NCI-H748 (cell line): ENCODE measurements around the gene CACNA1B.
"Not testable (repeated sequence)": the region's sequence is repeated elsewhere in the genome, so short reads cannot be mapped to it uniquely, and the experiment has no call there.

Experiments
- DNase-seq: peaks from one replicate; lab custom pipeline; 2025; ENCODE audit not compliant: unreplicated experiment; lab: John Stamatoyannopoulos, UW

Gene CACNA1B

DNA sequence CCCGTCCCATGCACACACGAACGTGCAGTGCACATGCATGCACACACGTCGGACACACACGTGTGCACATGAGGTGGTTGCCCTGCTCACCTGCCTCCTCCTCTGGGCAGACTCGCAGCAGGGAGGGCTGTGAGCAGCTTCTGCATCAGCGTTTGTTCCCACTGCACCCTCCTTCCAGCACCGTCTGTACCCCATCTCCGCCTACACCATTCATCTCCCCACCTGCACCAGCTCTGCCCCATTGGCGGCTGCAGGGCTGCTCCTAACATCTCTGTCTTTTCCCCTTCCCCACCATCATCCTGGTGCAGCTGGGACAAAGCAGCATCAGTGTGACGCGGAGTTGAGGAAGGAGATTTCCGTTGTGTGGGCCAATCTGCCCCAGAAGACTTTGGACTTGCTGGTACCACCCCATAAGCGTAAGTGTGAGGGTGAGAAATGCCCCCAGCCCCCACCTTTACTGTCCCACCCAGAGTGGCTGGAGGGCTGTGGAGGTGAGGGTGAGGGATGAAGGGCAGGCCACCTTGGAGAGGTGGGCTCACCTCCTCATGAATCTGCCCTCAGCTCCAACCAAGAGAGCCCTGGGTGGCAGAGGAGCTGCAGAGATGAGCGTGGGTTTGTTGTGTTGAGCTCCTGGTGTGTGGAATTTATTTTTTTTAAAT lies 234.6 kb downstream of the CACNA1B start:
- DNase-seq, result no peak

DNA sequence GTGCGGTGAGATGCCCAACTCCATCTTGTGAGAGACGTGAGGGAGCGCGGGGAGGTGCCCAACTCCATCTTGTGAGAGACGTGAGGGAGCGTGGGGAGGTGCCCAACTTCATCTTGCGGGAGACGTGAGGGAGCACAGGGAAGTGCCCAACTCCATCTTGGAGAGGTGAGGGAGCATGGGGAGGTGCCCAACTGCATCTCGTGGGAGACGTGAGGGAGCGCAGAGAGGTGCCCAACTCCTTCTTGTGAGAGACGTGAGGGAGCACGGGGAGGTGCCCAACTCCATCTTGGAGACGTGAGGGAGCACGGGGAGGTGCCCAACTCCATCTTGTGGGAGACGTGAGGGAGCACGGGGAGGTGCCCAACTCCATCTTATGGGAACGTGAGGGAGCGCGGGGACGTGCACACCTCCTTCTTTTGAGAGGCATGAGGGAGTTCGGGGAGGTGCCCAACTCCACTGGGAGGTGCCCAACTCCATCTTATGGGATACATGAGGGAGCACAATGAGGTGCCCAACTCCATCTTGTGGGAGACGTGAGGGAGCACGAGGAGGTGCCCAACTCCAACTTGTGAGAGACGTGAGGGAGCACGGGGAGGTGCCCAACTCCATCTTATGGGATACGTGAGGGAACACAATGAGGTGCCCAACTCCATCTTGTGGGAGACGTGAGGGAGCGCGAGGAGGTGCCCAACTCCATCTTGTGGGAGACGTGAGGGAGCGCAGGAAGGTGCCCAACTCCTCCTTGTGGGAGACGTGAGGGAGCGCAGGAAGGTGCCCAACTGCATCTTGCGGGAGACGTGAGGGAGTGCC lies 235.4 kb downstream of the CACNA1B start:
- no peak for DNase-seq

DNA sequence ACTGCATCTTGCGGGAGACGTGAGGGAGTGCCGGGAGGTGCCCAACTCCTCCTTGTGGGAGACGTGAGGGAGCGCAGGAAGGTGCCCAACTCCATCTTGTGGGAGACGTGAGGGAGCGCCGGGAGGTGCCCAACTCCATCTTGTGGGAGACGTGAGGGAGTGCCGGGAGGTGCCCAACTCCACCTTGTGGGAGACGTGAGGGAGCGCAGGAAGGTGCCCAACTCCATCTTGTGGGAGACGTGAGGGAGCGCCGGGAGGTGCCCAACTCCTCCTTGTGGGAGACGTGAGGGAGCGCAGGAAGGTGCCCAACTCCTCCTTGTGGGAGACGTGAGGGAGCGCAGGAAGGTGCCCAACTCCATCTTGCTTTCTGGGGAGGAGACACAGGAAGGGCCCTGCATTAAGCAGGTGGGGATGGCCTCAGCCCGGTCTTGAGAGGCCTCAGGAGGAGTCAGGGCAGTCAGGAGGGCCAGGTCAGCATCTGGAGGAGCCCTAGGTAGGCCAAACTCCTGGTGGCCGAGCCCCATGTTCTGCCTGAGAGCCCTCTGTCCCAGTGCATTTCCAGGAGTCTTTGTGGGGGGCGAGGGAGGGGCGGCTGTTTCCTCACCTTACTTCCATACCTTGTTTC lies 236.2 kb downstream of the CACNA1B start:
- DNase-seq, result not testable (repeated sequence)

DNA sequence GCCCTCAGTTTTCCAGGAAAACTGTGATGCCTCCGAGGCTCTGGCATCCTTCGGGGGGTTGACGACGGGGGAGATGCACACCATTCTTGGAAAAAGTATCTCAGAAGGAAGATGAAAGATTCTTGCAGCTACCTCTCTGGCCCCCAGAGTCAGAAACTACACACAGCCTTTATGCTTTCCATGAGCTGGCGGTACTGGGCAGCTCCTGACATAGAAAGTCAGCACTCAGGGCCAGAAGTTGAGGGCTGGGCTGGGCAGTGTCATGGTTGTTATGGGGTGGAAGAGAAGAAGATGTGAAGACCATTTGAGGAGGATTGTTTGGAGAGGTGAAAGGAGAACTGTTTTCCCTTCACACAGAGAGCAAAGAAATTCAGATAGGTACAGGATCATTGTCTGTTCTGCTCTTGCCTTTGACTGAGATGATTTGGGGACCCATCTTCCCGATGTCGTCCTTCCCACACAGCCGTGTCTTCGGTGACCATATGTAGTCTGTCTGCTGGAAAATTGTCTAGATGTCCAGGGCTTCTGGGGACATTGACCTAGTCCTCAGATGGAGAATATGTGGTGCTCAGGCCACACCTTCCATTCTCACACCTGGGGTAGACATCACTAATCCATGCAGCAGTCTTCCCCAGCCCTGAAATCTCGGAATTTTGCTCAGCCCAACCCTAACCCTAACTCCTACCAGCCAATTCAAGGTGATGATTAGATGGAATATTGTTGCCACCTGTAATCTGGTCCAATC lies 237.1 kb downstream of the CACNA1B start:
- no peak for DNase-seq

DNA sequence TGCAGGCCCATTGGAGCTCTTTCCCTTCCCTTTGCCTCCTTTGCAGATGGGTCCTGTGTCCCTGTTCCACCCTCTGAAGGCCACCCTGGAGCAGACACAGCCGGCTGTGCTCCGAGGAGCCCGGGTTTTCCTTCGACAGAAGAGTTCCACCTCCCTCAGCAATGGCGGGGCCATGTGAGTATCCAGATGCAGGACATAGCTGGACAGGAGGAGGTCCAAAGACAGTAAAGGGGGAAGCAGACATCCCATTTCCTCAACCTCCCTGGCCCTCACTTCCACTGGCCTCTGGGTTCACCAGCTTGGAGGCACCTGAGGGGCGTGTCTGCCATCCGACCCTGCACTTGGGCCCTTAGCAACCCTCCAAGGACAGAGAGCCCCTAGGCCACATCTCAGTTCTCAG lies 237.9 kb downstream of the CACNA1B start:
- DNase-seq, result no peak

DNA sequence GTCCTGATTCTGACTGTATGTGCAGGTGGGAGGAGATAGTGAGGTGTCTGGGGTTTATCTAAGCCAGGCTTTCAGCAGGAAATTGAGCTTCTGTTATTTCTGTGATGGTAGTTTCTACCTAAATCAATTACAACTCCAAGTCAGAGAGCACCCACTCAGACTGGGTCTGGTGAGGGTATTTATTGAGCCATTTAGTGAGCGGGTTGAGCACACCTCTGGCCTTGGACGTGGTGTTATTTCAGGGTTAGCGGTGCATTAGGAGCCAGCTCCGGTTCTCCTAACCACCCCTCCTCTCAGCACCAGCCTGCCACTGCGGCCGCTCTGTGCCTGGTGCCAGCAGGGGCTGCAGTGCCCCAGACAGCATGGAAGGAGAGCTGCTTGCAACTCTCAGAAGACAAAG lies 238.9 kb downstream of the CACNA1B start:
- DNase-seq, result no peak

DNA sequence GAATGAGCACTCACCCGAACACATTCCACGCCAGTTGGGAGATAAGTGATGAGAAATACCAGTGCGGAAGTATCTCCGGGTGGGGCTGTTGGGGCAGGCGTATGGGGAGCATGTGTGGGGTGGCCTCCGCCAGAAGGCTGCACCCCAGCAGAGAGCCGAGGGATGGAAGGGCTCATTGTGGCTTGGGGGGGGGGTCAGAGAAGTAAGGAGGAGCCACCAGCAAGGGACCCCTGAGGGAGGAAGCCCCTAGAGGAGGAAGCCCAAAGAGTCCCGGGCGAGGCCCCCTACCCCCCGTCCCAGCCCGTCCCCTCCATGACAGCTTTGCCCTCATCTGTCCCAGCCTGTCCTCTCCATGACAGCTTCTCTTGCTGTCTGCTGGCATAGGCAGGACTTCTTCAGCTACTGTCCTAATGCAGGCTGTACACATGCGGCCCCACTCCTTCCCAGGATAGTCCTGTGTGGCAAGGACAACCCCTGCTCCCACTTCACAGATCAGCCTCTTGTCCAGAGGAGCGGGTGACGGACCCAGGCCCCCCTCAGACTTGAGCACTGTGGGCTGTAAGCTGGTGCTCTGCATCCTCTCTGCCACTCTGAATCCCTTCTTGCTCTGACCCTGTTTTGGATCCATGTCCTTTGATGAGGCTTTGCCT lies 239.6 kb downstream of the CACNA1B start:
- no peak for DNase-seq

DNA sequence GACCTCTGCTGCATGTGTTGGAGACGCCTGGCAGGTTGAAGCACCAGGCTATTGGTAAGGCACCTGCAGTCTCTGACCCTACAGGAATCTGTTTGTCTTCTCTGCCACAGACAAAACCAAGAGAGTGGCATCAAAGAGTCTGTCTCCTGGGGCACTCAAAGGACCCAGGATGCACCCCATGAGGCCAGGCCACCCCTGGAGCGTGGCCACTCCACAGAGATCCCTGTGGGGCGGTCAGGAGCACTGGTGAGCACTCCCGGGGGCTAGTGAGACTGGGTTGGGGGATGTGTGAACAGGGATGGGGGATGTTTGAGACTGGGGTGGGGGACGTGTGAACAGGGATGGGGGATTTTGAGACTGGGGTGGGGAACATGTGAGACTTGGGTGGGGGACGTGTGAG lies 240.3 kb downstream of the CACNA1B start:
- no peak for DNase-seq

DNA sequence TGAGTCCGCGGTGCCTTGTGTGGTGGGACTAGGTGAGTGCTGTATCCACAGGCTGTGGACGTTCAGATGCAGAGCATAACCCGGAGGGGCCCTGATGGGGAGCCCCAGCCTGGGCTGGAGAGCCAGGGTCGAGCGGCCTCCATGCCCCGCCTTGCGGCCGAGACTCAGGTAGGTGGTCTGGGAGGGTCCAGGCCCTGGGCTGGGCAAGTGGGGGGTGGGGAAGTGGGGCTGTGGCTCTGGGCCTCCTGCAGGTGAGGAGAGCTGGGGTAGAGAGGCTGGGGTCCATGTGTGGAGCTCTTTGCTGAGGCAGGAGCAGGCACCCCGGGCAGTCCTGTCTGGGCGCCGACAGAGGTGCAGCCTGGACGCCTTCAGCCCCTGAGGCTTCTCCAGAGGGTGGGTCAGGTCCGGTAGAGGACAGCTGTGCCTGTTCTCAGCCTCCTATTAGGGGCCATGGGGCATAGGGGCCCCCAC lies 241.1 kb downstream of the CACNA1B start:
- DNase-seq, result no peak

DNA sequence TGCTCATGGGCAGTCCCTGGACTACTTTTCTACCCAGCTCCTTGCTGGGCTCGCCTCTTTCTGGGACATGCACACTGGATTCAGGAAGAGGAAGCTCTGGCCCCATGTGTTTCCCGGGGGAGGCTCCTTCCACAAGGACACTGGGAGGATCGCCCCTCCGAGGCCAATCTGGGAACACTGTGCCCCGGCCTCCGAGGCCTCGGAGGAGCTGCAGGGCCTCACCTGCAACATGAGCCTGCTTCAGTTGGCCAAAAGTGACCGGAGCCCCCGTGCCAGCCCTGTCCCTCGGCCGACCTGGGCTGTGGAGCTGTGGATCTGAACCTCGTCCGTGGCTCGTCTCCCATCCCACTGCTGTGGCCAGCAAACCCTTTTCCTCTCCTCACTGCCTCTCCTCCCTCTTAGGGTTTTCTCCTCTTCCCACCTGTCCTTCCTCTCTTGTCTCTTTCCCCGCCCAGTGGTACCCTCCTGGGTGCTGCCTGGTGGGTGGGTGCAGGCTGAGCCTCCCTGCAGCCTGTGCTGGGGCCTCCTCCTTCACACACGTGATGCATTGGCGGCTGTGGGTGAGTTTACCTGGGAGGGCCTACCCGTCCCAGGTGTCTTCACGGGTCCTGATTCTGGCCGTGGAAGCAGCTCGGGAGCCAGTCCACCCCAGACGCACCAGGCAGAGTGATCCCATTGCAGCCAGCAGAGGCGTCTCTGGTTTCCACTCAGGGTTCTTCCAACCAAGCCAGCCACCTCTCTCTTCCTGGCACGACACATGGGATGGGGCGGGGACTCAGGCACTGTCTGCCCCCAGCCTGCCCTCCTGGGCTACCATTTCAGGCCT lies 241.8 kb downstream of the CACNA1B start:
- DNase-seq, result no peak

DNA sequence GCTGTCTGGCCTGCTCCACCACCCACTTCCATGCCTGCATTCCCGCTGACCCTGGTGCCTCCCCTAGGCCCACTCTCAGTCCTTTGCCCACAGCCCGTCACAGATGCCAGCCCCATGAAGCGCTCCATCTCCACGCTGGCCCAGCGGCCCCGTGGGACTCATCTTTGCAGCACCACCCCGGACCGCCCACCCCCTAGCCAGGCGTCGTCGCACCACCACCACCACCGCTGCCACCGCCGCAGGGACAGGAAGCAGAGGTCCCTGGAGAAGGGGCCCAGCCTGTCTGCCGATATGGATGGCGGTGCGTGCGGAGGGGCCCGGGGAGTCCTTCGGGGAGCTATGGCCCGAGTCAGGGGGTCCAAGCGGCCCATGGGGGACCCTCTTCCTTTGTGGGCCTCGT lies 242.5 kb downstream of the CACNA1B start:
- no peak for DNase-seq

DNA sequence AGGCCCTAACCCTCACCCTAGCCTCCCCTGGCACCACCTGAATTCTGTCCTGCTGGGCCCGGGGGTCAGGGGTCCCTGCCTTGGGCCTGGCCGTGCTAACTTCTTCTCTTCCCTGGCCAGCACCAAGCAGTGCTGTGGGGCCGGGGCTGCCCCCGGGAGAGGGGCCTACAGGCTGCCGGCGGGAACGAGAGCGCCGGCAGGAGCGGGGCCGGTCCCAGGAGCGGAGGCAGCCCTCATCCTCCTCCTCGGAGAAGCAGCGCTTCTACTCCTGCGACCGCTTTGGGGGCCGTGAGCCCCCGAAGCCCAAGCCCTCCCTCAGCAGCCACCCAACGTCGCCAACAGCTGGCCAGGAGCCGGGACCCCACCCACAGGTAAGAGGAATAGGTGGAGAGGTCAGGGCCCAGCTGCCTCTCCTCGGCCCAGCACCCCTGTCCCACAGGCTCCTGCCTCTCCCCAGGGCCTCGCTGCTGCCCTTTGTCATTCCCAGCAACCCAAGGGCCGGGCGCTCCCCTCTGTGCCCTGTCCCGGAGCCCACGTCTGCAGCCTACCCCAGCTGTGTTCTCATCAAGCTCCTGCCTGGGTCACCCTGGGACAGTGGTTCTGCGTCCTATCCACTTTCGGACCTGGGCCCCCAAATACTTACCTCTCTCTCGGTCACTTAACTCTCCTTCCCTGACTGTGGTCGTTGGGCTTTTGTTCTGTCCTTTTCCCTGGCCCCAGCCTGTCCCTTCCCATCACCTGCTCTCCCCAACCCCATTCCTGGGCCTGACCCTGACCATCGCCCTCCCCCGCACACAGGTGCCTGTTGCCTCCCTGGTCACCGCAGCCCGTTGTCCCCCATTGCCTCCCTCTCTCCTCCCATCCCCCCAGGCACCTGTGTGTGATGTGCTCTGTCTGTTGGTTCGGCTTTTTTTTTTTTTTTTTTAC lies 243.2 kb downstream of the CACNA1B start:
- no peak for DNase-seq

DNA sequence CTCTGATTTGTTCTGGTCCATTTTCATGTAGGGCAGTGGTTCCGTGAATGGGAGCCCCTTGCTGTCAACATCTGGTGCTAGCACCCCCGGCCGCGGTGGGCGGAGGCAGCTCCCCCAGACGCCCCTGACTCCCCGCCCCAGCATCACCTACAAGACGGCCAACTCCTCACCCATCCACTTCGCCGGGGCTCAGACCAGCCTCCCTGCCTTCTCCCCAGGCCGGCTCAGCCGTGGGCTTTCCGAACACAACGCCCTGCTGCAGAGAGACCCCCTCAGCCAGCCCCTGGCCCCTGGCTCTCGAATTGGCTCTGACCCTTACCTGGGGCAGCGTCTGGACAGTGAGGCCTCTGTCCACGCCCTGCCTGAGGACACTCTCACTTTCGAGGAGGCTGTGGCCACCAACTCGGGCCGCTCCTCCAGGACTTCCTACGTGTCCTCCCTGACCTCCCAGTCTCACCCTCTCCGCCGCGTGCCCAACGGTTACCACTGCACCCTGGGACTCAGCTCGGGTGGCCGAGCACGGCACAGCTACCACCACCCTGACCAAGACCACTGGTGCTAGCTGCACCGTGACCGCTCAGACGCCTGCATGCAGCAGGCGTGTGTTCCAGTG lies 244.0 kb downstream of the CACNA1B start:
- no peak for DNase-seq

DNA sequence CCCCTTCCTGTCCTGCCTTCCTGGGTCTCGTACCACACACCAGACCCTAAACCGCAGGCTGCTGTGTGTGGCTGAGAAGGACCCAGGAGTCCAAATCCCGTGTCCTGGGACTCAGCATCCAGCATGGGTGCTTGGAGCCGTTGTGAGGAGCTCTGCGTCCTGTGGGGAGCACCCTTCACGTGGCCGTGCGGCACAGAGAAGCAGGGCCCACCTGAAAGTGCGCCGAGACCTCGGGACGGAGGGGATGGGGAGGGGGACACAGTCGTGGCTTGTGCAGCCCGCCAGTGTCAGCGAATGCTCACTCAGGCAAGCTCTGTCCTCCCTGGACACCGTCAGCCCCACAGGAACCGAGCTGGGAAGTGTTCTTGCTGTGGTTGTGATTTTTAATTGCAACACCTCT lies 244.6 kb downstream of the CACNA1B start:
- DNase-seq, result no peak

DNA sequence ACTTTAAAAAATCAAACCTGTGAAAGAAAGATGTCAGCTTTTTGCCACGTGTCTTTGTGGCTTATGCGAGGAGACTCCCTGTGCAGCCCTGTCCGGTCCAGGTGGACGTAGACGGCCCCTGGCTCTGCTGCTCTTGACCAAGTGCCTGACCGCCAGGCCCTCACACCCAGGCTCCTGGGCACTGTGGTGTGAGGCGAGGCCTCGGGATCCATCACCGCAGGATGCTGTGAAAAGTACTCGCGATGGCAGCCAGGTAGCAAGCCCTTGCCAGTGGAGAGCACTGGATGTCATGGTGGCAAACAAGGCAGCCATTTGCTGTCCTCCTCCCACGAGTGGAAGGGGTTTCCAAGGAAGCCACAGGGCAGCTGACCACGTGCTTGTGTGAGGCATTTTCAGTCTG lies 245.1 kb downstream of the CACNA1B start:
- DNase-seq, result no peak

DNA sequence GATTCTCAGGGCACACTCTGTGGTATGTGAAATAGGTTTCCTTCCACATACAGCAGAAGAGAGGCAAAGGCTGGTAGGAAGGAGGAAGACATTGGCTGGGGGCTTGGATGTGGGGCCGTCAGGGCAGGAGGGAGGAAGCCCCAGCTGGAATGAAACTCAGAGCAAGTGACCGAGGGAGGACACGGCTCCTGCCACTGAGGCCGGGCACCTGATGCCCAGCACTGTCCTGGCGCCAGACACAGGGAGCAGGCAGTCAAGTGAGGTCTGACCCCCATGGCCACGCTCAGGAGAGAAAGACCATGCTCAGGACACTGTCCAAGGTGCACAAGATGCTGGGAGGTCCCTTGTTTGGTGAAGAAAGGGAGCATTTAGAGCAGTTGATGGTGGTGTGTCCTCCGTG lies 245.5 kb downstream of the CACNA1B start:
- DNase-seq, result no peak

DNA sequence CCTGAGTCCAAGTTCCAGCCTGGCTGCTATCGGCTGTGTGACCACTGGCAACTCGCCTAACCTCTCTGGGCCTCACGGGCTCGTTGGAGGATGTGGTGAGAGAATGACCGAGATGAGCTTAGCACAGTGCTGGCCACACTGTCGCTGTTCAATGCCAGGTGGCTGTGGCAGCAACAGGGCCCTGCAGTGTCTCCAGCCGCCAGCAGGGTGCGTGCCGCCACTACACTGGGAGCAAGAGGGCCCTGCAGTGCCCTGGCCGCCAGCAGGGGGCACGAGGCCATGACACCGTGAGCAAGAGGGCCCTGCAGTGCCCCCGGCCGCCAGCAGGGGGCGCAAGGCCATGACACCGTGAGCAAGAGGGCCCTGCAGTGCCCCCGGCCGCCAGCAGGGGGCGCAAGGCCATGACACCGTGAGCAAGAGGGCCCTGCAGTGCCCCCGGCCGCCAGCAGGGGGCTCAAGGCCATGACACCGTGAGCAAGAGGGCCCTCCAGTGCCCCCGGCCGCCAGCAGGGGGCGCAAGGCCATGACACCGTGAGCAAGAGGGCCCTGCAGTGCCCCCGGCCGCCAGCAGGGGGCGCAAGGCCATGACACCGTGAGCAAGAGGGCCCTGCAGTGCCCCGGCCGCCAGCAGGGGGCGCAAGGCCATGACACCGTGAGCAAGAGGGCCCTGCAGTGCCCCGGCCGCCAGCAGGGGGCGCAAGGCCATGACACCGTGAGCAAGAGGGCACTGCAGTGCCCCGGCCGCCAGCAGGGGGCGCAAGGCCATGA lies 248.7 kb downstream of the CACNA1B start:
- DNase-seq, result not testable (repeated sequence)
